NCI-H1417 (cell line): Measurements from ENCODE around the gene DHX8.

ENCODE experiments used
- DNase-seq, 3 experiments: peaks; one replicate each; lab custom pipeline; 2025; lab: John Stamatoyannopoulos, UW

The DHX8 gene

DNA sequence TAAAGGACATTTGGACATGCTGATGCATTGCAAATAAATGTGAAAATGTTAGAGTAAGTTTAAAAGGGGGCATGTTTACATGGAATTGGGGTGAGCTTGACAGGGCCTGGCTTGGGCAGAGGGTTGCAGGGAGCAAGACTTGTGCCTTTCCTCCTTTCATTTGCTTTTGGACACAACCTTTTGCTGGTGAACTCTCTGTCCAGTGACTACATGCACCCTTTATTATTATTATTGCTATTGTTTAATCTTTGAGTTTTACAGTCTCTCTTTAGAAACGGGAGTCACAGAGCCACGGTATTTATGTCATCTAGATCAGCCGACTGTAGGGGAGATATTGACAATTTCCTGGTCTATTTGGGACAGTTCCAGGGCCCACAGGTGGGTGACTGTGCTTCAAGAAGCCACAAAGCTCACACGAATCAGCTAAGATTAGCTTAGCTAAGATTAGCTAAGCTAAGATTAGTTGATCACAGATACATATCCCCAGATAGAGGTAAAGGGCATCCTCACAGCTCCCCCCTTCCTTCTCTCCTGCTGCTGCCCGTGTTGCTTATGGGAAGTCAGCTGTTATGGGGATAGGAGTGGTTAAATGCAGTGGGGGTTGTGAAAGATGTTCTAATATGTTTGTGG lies 91.2 kb downstream of the DHX8 start:
- DNase-seq, result no peak
